PFSK-1 (cell line): ENCODE measurements around the gene KLLN.

Experiments
- REST ChIP-seq, 2 experiments: IDR thresholded peaks; 2 replicates each; pipeline versions ENCODE4 v1.6.1 to v1.8.0; 2011 to 2012; ENCODE audit warnings: low read depth in 2 of 2, low read length in 2 of 2, control low read depth in 1 of 2, inconsistent platforms in 1 of 2, mild to moderate bottlenecking in 1 of 2, moderate library complexity in 1 of 2; ENCODE audit not compliant: insufficient read depth in 1 of 2
- SIN3A ChIP-seq: IDR thresholded peaks from 2 replicates; pipeline ENCODE4 v1.6.1; 2012; ENCODE audit warnings: mild to moderate bottlenecking, low read length, moderate library complexity, borderline replicate concordance; ENCODE audit not compliant: insufficient read depth

GRCh38 chr10:87837445-87837844 is 25.9 kb downstream of the KLLN start:
- TF ChIP-seq REST (IDR thresholded peaks at IDR 0.05; ENCODE audit: insufficient read depth in 1 of 2, low read depth in 2 of 2, low read length in 2 of 2) (no peak), SIN3A (no peak)
